ENCODE data around the gene GNA12. TPM values are rescaled to one million over a fixed set of nuclear protein-coding genes. Genes with fewer than 3 reads are reported as not detected.

The GNA12 gene
- total and polyA plus RNA-seq, 2 of the 4 experiments (the other 2 are of a cell fraction) = 14.3 to 93.9 TPM

DNA sequence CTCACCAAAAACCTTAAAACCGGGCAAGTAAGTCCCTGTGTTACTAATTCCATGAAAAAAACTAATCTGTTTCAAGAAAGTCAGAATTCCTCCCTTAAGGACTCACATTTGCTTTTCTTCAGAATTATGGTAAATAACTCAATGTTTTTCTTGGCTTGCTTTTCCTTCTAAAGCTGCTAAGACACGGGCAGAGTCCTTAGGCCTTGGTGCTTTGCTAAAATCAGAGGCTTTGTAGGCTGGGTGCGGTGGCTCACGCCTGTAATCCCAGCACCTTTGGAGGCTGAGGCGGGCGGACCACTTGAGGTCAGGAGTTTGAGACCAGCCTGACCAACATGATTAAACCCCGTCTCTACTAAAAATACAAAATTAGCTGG lies 32.0 kb downstream of the GNA12 start:
- TF ChIP-seq BHLHE40 (IDR thresholded peaks at IDR 0.05; ENCODE audit: low read depth, low read length) (no peak), MXI1 (IDR thresholded peaks at IDR 0.05; ENCODE audit: borderline replicate concordance, low read depth, low read length) (no peak)
- H3K79me1 ChIP-seq (ENCODE audit: low read depth in 1 of 2, low read length in 2 of 2) = peaks cover 56 to 90% of the 10 kb centered on the region in 2 experiments
- intact Hi-C loops (cut with micrococcal nuclease) (no loop called here), dilution Hi-C loops (cut with HindIII; ENCODE audit: low sequenced_read_pairs, unreplicated experiment) (no loop called here), in situ Hi-C loops (cut with MboI; ENCODE audit: low sequenced_read_pairs) (no loop called here)
- H3K36me3 ChIP-seq (ENCODE audit: control insufficient read depth, insufficient read depth, low read length) = peaks cover 3% of the 10 kb centered on the region; the same call in 1 of the 2 replicates
- H2BK120ac ChIP-seq (ENCODE audit: low read depth, low read length) = peak overlapping the region; percentile 75
- peak overlapping the region; percentile 80; the same call in 1 of the 2 replicates for H4K91ac ChIP-seq (ENCODE audit: insufficient read depth, low read depth, low read length)
- peak overlapping the region; percentile 71; the same call in 1 of the 2 replicates for H3K27ac ChIP-seq (ENCODE audit: insufficient read depth, low read length)
- peak overlapping the region; percentile 84; the same call in 1 of the 2 replicates for H2BK20ac ChIP-seq (ENCODE audit: low read depth, low read length)
- peak; percentile 37 for ATAC-seq (ENCODE audit: low read depth)
- peaks cover 10% of the 10 kb centered on the region; the same call in 1 of the 2 replicates for H4K20me1 ChIP-seq (ENCODE audit: insufficient read depth, low read length)
- H3K14ac ChIP-seq (replicated peaks; ENCODE audit: low read depth, low read length) = peak overlapping the region; percentile 88; the same call in 1 of the 2 replicates
- no peaks in the 10 kb centered on the region for H3K27me3 ChIP-seq (ENCODE audit: control insufficient read depth, insufficient read depth, low read length)
- peak overlapping the region in 1 of 2 experiments; percentile 51; a peak in 2 of 4 replicates for H4K8ac ChIP-seq (ENCODE audit: low read depth in 2 of 2, low read length in 2 of 2)
- WGBS, 2 experiments (ENCODE audit: extremely low coverage in 2 of 2, insufficient read length in 1 of 2) = no CpG with 5 or more reads among the region's 7 CpGs
- H3K9me3 ChIP-seq (ENCODE audit: control insufficient read depth, insufficient read depth, low read length) = no peaks in the 10 kb centered on the region
- H3K56ac ChIP-seq (ENCODE audit: extremely low read depth, insufficient read depth, low read length) = no peak overlapping the region; the same call in 1 of the 2 replicates
- peaks cover 52% of the 10 kb centered on the region for H3K4me1 ChIP-seq (ENCODE audit: control insufficient read depth, insufficient read depth, low read length)
- H2AK5ac ChIP-seq (ENCODE audit: low read depth, low read length) = peak overlapping the region; percentile 84; the same call in 1 of the 2 replicates
- peak overlapping the region; percentile 37 for H2BK5ac ChIP-seq (ENCODE audit: low read depth, low read length, poor library complexity, severe bottlenecking)
- H2BK15ac ChIP-seq (ENCODE audit: low read depth, low read length) = peak overlapping the region; percentile 34; the same call in 1 of the 3 replicates
- peak overlapping the region; percentile 50; the same call in 1 of the 2 replicates for H3K18ac ChIP-seq (ENCODE audit: low read depth, low read length)
- POLR2A ChIA-PET (ENCODE audit: unreplicated experiment) = interaction anchor here (1.6 kb wide), 1 partner anchor 10 kb away, joined by 3 read pairs; no protein-coding TSS in a partner anchor
- 0 out of 2 replicates have a peak overlapping the region, but pooled peaks have one; percentile 19 for H3K4me2 ChIP-seq (ENCODE audit: low read depth, low read length)
- 0 out of 2 replicates have a peak overlapping the region, but pooled peaks have one; percentile 13 for H4K5ac ChIP-seq (ENCODE audit: low read depth, low read length)
- peak overlapping the region; percentile 86; the same call in 1 of the 2 replicates for H3K4ac ChIP-seq (ENCODE audit: low read depth, low read length)
- peaks cover 33% of the 10 kb centered on the region for H3K9me1 ChIP-seq (ENCODE audit: insufficient read depth, low read length)
- H2AK9ac ChIP-seq (replicated peaks; ENCODE audit: low read depth, low read length, poor library complexity) = no peak overlapping the region
- BruUV-seq (replicated peaks) = no TSS peak
- H3K23ac ChIP-seq (ENCODE audit: low read depth, low read length) = peak overlapping the region; percentile 56; the same call in 1 of the 2 replicates
- DNase-seq = peak; percentile 69
- no peak overlapping the region for H3K4me3 ChIP-seq (ENCODE audit: insufficient read depth, low read depth, low read length)
- H2AFZ ChIP-seq (replicated peaks; ENCODE audit: low read length, poor library complexity) = no peak overlapping the region
- CTCF ChIA-PET = no interaction called here
- H3K9ac ChIP-seq (ENCODE audit: low read depth, low read length) = 0 out of 2 replicates have a peak overlapping the region, but pooled peaks have one; percentile 4

Data from IMR-90 (cell line).